GM23338 (cell line): ENCODE measurements around the gene AVP. TPM values are rescaled to one million over a fixed set of nuclear protein-coding genes. Genes with fewer than 3 reads are reported as not detected.

Experiments used
- ATAC-seq: fragments of 200-7000 bp; cut with Tn5 transposase; 3 replicates; pipeline ENCODE4 v1.9.1; 2020
- DNase-seq: peaks from one replicate; pipeline ENCODE4 v3.0.0-alpha.2; 2015; ENCODE audit warnings: low spot score
- H2AFZ ChIP-seq: fragments of 200-600 bp; sonication (generic); 2 replicates; pipeline ENCODE4 v1.8.0; 2016; ENCODE audit warnings: antibody characterized with exemption, mild to moderate bottlenecking, moderate library complexity
- H3F3A ChIP-seq: fragments of 200-600 bp; sonication (generic); replicated peaks from 2 replicates; pipeline ENCODE4 v1.8.0; 2017; ENCODE audit warnings: antibody characterized with exemption, mixed run types, low read depth
- H3K27ac ChIP-seq: fragments of 200-600 bp; sonication (generic); 2 replicates; pipeline ENCODE4 v1.6.1; 2016; ENCODE audit warnings: low read depth
- H3K27me3 ChIP-seq: fragments of 200-600 bp; sonication (generic); 2 replicates; pipeline ENCODE4 v1.8.0; 2016; ENCODE audit warnings: mild to moderate bottlenecking, mixed run types, moderate library complexity; ENCODE audit not compliant: insufficient read depth
- H3K36me3 ChIP-seq: fragments of 200-600 bp; sonication (generic); 2 replicates; pipeline ENCODE4 v1.8.0; 2016; ENCODE audit warnings: mild to moderate bottlenecking; ENCODE audit not compliant: insufficient read depth
- H3K4me1 ChIP-seq: fragments of 200-600 bp; sonication (generic); 2 replicates; pipeline ENCODE4 v1.8.0; 2016; ENCODE audit warnings: mild to moderate bottlenecking, moderate library complexity; ENCODE audit not compliant: insufficient read depth
- H3K4me2 ChIP-seq: fragments of 200-600 bp; sonication (generic); 2 replicates; pipeline ENCODE4 v1.7.1; 2017; ENCODE audit warnings: mixed run types
- H3K4me3 ChIP-seq: fragments of 200-600 bp; sonication (generic); 2 replicates; pipeline ENCODE4 v1.6.1; 2016; ENCODE audit warnings: mixed run types
- H3K79me2 ChIP-seq: fragments of 200-600 bp; sonication (generic); replicated peaks from 2 replicates; pipeline ENCODE4 v1.8.0; 2017; ENCODE audit warnings: mild to moderate bottlenecking; ENCODE audit not compliant: insufficient read depth
- H3K9me2 ChIP-seq: fragments of 200-600 bp; sonication (generic); 2 replicates; pipeline ENCODE4 v1.8.0; 2017; ENCODE audit not compliant: insufficient read depth
- H4K20me1 ChIP-seq: fragments of 200-600 bp; sonication (generic); replicated peaks from 2 replicates; pipeline ENCODE4 v1.8.0; 2017; ENCODE audit warnings: mild to moderate bottlenecking; ENCODE audit not compliant: insufficient read depth
- H3K27ac Mint-ChIP-seq: 2 replicates; pipeline ENCODE4 v1.8.0; 2020; ENCODE audit warnings: inconsistent platforms, mild to moderate bottlenecking, moderate library complexity, mixed read lengths
- H3K27me3 Mint-ChIP-seq: 3 replicates; pipeline ENCODE4 v1.8.0; 2022; ENCODE audit warnings: low read depth, mild to moderate bottlenecking, moderate library complexity, mixed read lengths, inconsistent platforms; ENCODE audit not compliant: insufficient read depth, poor library complexity
- H3K36me3 Mint-ChIP-seq: 3 replicates; pipeline ENCODE4 v1.8.0; 2021; ENCODE audit warnings: low read depth, mild to moderate bottlenecking, inconsistent platforms, moderate library complexity, mixed read lengths
- H3K4me1 Mint-ChIP-seq: 3 replicates; pipeline ENCODE4 v1.8.0; 2020; ENCODE audit warnings: mild to moderate bottlenecking, inconsistent platforms, mixed read lengths
- H3K4me3 Mint-ChIP-seq: 3 replicates; pipeline ENCODE4 v1.8.0; 2021; ENCODE audit warnings: moderate library complexity, mild to moderate bottlenecking, inconsistent platforms, mixed read lengths
- H3K9me3 Mint-ChIP-seq: 3 replicates; pipeline ENCODE4 v1.8.0; 2020; ENCODE audit warnings: moderate library complexity, mild to moderate bottlenecking, inconsistent platforms, mixed read lengths
- CREB1 ChIP-seq: fragments of 250-450 bp; sonication (Bioruptor Pico); IDR thresholded peaks from 2 replicates; pipeline ENCODE4 v1.5.0; 2020; ENCODE audit warnings: low read depth, mild to moderate bottlenecking, moderate library complexity
- EZH2 ChIP-seq: fragments of 200-600 bp; sonication (generic); IDR thresholded peaks from one replicate; pipeline ENCODE4 v1.8.0; 2017; ENCODE audit warnings: antibody characterized with exemption, mild to moderate bottlenecking, low read depth; ENCODE audit not compliant: unreplicated experiment
- EZH2phosphoT487 ChIP-seq: fragments of 200-600 bp; sonication (generic); IDR thresholded peaks from one replicate; pipeline ENCODE4 v1.8.1; 2018; ENCODE audit warnings: antibody characterized with exemption; ENCODE audit not compliant: unreplicated experiment
- JUNB ChIP-seq: IDR thresholded peaks from one replicate; pipeline ENCODE4 v1.6.1; 2016; ENCODE audit warnings: antibody characterized with exemption; ENCODE audit not compliant: unreplicated experiment
- NANOG ChIP-seq: IDR thresholded peaks from 2 replicates; pipeline ENCODE4 v1.6.1; 2016; ENCODE audit warnings: antibody characterized with exemption, borderline replicate concordance
- POLR2AphosphoS5 ChIP-seq: IDR thresholded peaks from 2 replicates; pipeline ENCODE4 v1.6.1; 2016; ENCODE audit warnings: antibody characterized with exemption, low read depth
- STAT1 ChIP-seq: IDR thresholded peaks from one replicate; pipeline ENCODE4 v1.6.1; 2016; ENCODE audit warnings: antibody characterized with exemption; ENCODE audit not compliant: unreplicated experiment
- ZNF114 ChIP-seq: fragments of 250-450 bp; sonication (Bioruptor Pico); IDR thresholded peaks from 2 replicates; pipeline ENCODE4 v1.5.0; 2020; ENCODE audit warnings: mild to moderate bottlenecking, moderate library complexity
- ZNF331 ChIP-seq: fragments of 250-450 bp; sonication (Bioruptor Pico); IDR thresholded peaks from 2 replicates; pipeline ENCODE4 v1.5.0; 2020; ENCODE audit warnings: low read depth, mild to moderate bottlenecking, moderate library complexity
- polyA plus RNA-seq: library from polyadenylated mRNA; unstranded; fragments of >200 nt; fragmentation: Nextera tagmentation; extraction: Ambion mirVana; gene quantifications from 2 replicates; pipeline ENCODE4 v1.2.1, GENCODE V29; 2016
- total RNA-seq: library from RNA; depleted of rRNA; stranded (reverse); fragments of >200 nt; shearing (Covaris generic); gene quantifications from 2 replicates; pipeline ENCODE4 v1.2.3, GENCODE V29; 2014
- TF ChIP-seq, protein P1 (sequence below): fragments of 250-450 bp; sonication (Bioruptor Pico); IDR thresholded peaks from 2 replicates; pipeline ENCODE4 v1.5.0; 2020; ENCODE audit warnings: mild to moderate bottlenecking, moderate library complexity
- TF ChIP-seq, protein P2 (sequence below), 2 experiments: fragments of 200-600 bp in 1 of 2; sonication (generic) in 1 of 2; conservative IDR thresholded peaks; 2 replicates each; pipeline versions ENCODE4 v1.5.1 to v1.6.1; 2016 to 2017; ENCODE audit warnings: antibody characterized with exemption in 2 of 2, low read depth in 2 of 2, mild to moderate bottlenecking in 2 of 2, moderate library complexity in 1 of 2
- TF ChIP-seq, protein P3 (sequence below): IDR thresholded peaks from 2 replicates; pipeline ENCODE4 v1.6.1; 2016; ENCODE audit warnings: antibody characterized with exemption

The AVP gene
- total and polyA plus RNA-seq, 2 experiments from 2014 or later = 0.60 TPM; not detected in 1

DNA sequence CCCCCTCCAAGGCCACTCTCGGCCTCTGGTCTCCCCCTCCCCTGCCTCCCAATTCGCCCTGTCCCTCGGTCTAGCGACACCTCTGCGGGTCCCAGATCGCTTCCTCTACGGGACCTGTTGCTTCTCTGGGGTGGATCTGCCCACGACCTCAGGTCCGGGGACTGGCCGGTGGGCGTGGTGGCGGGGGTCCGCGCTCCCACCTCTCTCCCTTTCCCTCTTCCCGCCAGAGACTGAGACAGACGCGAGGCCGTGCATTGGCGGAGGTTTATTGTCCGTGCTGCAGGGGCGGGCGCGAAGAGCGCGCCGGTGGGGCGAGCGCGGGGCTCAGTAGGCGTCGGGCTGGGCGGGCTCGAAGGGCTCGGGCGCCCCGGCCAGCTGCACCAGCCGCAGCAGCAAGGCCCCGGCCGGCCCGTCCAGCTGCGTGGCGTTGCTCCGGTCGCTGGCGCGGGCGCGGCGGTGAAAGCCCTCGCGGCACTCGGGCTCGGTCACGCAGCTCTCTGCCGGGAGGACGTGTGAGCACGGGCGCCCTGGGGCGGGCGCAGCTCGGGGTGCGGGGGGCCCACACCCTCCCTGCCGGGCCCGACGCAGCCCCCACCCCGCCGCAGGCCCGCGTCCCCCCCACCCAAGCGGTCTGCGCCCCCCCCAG, 2.1 kb downstream of the AVP start (continued):
- TF ChIP-seq, protein P1, sequence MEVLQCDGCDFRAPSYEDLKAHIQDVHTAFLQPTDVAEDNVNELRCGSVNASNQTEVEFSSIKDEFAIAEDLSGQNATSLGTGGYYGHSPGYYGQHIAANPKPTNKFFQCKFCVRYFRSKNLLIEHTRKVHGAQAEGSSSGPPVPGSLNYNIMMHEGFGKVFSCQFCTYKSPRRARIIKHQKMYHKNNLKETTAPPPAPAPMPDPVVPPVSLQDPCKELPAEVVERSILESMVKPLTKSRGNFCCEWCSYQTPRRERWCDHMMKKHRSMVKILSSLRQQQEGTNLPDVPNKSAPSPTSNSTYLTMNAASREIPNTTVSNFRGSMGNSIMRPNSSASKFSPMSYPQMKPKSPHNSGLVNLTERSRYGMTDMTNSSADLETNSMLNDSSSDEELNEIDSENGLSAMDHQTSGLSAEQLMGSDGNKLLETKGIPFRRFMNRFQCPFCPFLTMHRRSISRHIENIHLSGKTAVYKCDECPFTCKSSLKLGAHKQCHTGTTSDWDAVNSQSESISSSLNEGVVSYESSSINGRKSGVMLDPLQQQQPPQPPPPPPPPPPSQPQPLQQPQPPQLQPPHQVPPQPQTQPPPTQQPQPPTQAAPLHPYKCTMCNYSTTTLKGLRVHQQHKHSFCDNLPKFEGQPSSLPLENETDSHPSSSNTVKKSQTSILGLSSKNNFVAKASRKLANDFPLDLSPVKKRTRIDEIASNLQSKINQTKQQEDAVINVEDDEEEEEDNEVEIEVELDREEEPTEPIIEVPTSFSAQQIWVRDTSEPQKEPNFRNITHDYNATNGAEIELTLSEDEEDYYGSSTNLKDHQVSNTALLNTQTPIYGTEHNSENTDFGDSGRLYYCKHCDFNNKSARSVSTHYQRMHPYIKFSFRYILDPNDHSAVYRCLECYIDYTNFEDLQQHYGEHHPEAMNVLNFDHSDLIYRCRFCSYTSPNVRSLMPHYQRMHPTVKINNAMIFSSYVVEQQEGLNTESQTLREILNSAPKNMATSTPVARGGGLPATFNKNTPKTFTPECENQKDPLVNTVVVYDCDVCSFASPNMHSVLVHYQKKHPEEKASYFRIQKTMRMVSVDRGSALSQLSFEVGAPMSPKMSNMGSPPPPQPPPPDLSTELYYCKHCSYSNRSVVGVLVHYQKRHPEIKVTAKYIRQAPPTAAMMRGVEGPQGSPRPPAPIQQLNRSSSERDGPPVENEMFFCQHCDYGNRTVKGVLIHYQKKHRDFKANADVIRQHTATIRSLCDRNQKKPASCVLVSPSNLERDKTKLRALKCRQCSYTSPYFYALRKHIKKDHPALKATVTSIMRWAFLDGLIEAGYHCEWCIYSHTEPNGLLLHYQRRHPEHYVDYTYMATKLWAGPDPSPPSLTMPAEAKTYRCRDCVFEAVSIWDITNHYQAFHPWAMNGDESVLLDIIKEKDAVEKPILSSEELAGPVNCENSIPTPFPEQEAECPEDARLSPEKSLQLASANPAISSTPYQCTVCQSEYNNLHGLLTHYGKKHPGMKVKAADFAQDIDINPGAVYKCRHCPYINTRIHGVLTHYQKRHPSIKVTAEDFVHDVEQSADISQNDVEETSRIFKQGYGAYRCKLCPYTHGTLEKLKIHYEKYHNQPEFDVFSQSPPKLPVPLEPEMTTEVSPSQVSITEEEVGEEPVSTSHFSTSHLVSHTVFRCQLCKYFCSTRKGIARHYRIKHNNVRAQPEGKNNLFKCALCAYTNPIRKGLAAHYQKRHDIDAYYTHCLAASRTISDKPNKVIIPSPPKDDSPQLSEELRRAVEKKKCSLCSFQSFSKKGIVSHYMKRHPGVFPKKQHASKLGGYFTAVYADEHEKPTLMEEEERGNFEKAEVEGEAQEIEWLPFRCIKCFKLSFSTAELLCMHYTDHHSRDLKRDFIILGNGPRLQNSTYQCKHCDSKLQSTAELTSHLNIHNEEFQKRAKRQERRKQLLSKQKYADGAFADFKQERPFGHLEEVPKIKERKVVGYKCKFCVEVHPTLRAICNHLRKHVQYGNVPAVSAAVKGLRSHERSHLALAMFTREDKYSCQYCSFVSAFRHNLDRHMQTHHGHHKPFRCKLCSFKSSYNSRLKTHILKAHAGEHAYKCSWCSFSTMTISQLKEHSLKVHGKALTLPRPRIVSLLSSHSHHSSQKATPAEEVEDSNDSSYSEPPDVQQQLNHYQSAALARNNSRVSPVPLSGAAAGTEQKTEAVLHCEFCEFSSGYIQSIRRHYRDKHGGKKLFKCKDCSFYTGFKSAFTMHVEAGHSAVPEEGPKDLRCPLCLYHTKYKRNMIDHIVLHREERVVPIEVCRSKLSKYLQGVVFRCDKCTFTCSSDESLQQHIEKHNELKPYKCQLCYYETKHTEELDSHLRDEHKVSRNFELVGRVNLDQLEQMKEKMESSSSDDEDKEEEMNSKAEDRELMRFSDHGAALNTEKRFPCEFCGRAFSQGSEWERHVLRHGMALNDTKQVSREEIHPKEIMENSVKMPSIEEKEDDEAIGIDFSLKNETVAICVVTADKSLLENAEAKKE (CRISPR knock-in tag) = no peak
- TF ChIP-seq CREB1 (no peak), EZH2 (peak; percentile 96), NANOG (no peak)

DNA sequence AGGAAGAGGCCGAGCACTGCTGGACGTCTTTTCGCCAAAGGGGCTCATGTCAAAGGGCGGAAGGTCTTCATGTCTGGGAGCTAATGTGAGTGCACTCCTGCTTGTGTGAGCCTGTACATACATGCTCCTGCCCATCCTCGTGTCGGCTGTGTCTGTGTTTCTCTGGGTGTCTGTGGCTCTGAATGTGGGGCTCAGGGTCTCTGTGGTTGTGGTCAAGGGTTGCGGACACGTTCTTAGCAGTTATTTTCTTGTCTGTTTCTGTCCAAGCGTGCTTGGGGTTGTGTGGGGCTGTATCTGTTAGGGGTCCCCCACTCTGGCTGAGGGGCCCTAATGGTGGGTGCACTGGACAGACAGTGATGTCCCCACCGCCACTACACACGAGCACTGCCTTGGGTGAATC, 2.9 kb downstream of the AVP start:
- Mint-ChIP-seq H3K36me3 (no peaks in the 10 kb centered on the region), H3K4me1 (peaks cover 3% of the 10 kb centered on the region; the same call in 1 of the 3 replicates), H3K4me3 (peak overlapping the region; percentile 69; the same call in 2 of the 3 replicates), H3K27me3 (peaks cover 48% of the 10 kb centered on the region), H3K27ac (no peak overlapping the region), H3K9me3 (no peaks in the 10 kb centered on the region)
- peaks cover 4% of the 10 kb centered on the region; the same call in 1 of the 2 replicates for H3K4me1 ChIP-seq
- H3K79me2 ChIP-seq = no peaks in the 10 kb centered on the region
- no peaks in the 10 kb centered on the region for H3K9me2 ChIP-seq
- no peaks in the 10 kb centered on the region for H4K20me1 ChIP-seq
- no peaks in the 10 kb centered on the region for H3K36me3 ChIP-seq
- DNase-seq (no peak), ATAC-seq (no peak)
- no peaks in the 10 kb centered on the region for H3F3A ChIP-seq
- no peak overlapping the region for H3K4me2 ChIP-seq
- no peak overlapping the region for H3K27ac ChIP-seq
- peaks cover 53% of the 10 kb centered on the region for H3K27me3 ChIP-seq
- no peak overlapping the region for H2AFZ ChIP-seq
- H3K4me3 ChIP-seq = no peak overlapping the region; the same call in 1 of the 2 replicates
- TF ChIP-seq POLR2AphosphoS5 = no peak
- no peak for TF ChIP-seq EZH2
- TF ChIP-seq, protein P2, sequence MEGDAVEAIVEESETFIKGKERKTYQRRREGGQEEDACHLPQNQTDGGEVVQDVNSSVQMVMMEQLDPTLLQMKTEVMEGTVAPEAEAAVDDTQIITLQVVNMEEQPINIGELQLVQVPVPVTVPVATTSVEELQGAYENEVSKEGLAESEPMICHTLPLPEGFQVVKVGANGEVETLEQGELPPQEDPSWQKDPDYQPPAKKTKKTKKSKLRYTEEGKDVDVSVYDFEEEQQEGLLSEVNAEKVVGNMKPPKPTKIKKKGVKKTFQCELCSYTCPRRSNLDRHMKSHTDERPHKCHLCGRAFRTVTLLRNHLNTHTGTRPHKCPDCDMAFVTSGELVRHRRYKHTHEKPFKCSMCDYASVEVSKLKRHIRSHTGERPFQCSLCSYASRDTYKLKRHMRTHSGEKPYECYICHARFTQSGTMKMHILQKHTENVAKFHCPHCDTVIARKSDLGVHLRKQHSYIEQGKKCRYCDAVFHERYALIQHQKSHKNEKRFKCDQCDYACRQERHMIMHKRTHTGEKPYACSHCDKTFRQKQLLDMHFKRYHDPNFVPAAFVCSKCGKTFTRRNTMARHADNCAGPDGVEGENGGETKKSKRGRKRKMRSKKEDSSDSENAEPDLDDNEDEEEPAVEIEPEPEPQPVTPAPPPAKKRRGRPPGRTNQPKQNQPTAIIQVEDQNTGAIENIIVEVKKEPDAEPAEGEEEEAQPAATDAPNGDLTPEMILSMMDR (conservative IDR thresholded peaks at IDR 0.05; ENCODE audit: low read depth in 2 of 2) = no peak
- TF ChIP-seq STAT1 = no peak
- TF ChIP-seq ZNF114 (CRISPR knock-in tag) = no peak
- no peak for TF ChIP-seq EZH2phosphoT487
- TF ChIP-seq ZNF331 (CRISPR knock-in tag) = no peak
- TF ChIP-seq, protein P3, sequence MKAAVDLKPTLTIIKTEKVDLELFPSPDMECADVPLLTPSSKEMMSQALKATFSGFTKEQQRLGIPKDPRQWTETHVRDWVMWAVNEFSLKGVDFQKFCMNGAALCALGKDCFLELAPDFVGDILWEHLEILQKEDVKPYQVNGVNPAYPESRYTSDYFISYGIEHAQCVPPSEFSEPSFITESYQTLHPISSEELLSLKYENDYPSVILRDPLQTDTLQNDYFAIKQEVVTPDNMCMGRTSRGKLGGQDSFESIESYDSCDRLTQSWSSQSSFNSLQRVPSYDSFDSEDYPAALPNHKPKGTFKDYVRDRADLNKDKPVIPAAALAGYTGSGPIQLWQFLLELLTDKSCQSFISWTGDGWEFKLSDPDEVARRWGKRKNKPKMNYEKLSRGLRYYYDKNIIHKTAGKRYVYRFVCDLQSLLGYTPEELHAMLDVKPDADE = no peak
- TF ChIP-seq JUNB = no peak
- TF ChIP-seq NANOG = no peak
- no peak for TF ChIP-seq CREB1
